HepG2 (cell line): Measurements from ENCODE around the gene RGS19. TPM values are rescaled to one million over a fixed set of nuclear protein-coding genes. Genes with fewer than 3 reads are reported as not detected.

Experiments
- BRF2 ChIP-seq: sonication (generic); formaldehyde crosslinking; IDR thresholded peaks from 2 replicates; pipeline ENCODE4 v1.8.1; 2022; ENCODE audit warnings: mild to moderate bottlenecking, missing genetic modification reagents
- EZH2 ChIP-seq: conservative IDR thresholded peaks from 2 replicates; pipeline ENCODE4 v1.6.1; 2012; ENCODE audit warnings: mild to moderate bottlenecking, low read depth, low read length, moderate library complexity
- HMGXB4 ChIP-seq, 2 experiments: sonication (generic) in 1 of 2; formaldehyde crosslinking in 1 of 2; IDR thresholded peaks; 2 replicates each; pipeline versions ENCODE4 v1.4.0 to v1.6.1; 2018 to 2020; ENCODE audit warnings: missing genetic modification reagents in 2 of 2, borderline replicate concordance in 1 of 2, low read depth in 1 of 2, mild to moderate bottlenecking in 1 of 2, missing biosample characterization in 1 of 2
- KDM6A ChIP-seq: IDR thresholded peaks from 2 replicates; pipeline ENCODE4 v1.6.1; 2016; ENCODE audit warnings: low read depth
- MBD4 ChIP-seq: IDR thresholded peaks from 2 replicates; pipeline ENCODE4 v1.6.1; 2012; ENCODE audit warnings: low read length, inconsistent platforms, borderline replicate concordance
- SP5 ChIP-seq: IDR thresholded peaks from 2 replicates; pipeline ENCODE4 v1.6.1; 2016; ENCODE audit warnings: low read depth, borderline replicate concordance
- TOPORS ChIP-seq: sonication (generic); formaldehyde crosslinking; IDR thresholded peaks from 2 replicates; pipeline ENCODE4 v1.8.0; 2023; ENCODE audit warnings: mild to moderate bottlenecking, missing genetic modification reagents
- ZNF432 ChIP-seq: sonication (generic); formaldehyde crosslinking; IDR thresholded peaks from 2 replicates; pipeline ENCODE4 v1.5.0; 2020; ENCODE audit warnings: missing genetic modification reagents, mild to moderate bottlenecking, borderline replicate concordance
- ZNF709 ChIP-seq: sonication (generic); formaldehyde crosslinking; IDR thresholded peaks from 2 replicates; pipeline ENCODE4 v1.5.0; 2020; ENCODE audit warnings: mild to moderate bottlenecking, missing genetic modification reagents
- ZSCAN9 ChIP-seq: IDR thresholded peaks from 2 replicates; pipeline ENCODE4 v1.6.1; 2016; ENCODE audit warnings: borderline replicate concordance
- polyA plus RNA-seq, 8 experiments: library from polyadenylated mRNA; depleted of rRNA in 3 of 8; stranded (reverse) in 7 of 8; unstranded in 1 of 8; fragments of >200 nt; fragmentation: Illumina TruSeq in 4 of 8; extraction: Trizol in 4 of 8; gene quantifications; 2 replicates each; pipeline versions ENCODE4 v1.2.1 to v1.2.3, GENCODE V29; 2011 to 2016; ENCODE audit warnings: low read depth in 4 of 8, missing spikeins in 1 of 8, mixed read lengths in 1 of 8; ENCODE audit not compliant: insufficient read depth in 1 of 8
- total RNA-seq, 5 experiments: library from RNA; depleted of rRNA; stranded (reverse); fragments of >200 nt; fragmentation: Illumina TruSeq; extraction: Trizol; gene quantifications; 2 replicates each; pipeline ENCODE4 v1.2.3, GENCODE V29; 2016; ENCODE audit warnings: low read depth in 1 of 5
- TF ChIP-seq, protein P1 (sequence below): sonication (generic); formaldehyde crosslinking; IDR thresholded peaks from 2 replicates; pipeline ENCODE4 v1.5.1; 2020; ENCODE audit warnings: mild to moderate bottlenecking, missing genetic modification reagents, borderline replicate concordance
- TF ChIP-seq, protein P2 (sequence below): sonication (generic); formaldehyde crosslinking; IDR thresholded peaks from 2 replicates; pipeline ENCODE4 v1.4.0; 2020; ENCODE audit warnings: missing genetic modification reagents, borderline replicate concordance
- TF ChIP-seq, protein P3 (sequence below): IDR thresholded peaks from 2 replicates; pipeline ENCODE4 v1.6.1; 2016; ENCODE audit warnings: missing compliant biosample characterization, missing genetic modification reagents, borderline replicate concordance

Gene RGS19
- total and polyA plus RNA-seq, 2 of the 13 experiments (the other 11 are each of a cell fraction or from before 2014, with no cell fraction given), result 10.7 to 11.9 TPM

GRCh38 chr20:64041040-64041780 is 38.1 kb downstream of the RGS19 start (continued):
- TF ChIP-seq, protein P1, sequence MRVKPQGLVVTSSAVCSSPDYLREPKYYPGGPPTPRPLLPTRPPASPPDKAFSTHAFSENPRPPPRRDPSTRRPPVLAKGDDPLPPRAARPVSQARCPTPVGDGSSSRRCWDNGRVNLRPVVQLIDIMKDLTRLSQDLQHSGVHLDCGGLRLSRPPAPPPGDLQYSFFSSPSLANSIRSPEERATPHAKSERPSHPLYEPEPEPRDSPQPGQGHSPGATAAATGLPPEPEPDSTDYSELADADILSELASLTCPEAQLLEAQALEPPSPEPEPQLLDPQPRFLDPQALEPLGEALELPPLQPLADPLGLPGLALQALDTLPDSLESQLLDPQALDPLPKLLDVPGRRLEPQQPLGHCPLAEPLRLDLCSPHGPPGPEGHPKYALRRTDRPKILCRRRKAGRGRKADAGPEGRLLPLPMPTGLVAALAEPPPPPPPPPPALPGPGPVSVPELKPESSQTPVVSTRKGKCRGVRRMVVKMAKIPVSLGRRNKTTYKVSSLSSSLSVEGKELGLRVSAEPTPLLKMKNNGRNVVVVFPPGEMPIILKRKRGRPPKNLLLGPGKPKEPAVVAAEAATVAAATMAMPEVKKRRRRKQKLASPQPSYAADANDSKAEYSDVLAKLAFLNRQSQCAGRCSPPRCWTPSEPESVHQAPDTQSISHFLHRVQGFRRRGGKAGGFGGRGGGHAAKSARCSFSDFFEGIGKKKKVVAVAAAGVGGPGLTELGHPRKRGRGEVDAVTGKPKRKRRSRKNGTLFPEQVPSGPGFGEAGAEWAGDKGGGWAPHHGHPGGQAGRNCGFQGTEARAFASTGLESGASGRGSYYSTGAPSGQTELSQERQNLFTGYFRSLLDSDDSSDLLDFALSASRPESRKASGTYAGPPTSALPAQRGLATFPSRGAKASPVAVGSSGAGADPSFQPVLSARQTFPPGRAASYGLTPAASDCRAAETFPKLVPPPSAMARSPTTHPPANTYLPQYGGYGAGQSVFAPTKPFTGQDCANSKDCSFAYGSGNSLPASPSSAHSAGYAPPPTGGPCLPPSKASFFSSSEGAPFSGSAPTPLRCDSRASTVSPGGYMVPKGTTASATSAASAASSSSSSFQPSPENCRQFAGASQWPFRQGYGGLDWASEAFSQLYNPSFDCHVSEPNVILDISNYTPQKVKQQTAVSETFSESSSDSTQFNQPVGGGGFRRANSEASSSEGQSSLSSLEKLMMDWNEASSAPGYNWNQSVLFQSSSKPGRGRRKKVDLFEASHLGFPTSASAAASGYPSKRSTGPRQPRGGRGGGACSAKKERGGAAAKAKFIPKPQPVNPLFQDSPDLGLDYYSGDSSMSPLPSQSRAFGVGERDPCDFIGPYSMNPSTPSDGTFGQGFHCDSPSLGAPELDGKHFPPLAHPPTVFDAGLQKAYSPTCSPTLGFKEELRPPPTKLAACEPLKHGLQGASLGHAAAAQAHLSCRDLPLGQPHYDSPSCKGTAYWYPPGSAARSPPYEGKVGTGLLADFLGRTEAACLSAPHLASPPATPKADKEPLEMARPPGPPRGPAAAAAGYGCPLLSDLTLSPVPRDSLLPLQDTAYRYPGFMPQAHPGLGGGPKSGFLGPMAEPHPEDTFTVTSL (CRISPR knock-in tag), result no peak
- TF ChIP-seq ZNF709 (CRISPR knock-in tag) (0 out of 2 replicates have a peak, but pooled peaks have one; percentile 63), EZH2 (no peak), ZNF432 (CRISPR knock-in tag) (no peak), KDM6A (CRISPR knock-in tag) (no peak; the same call in 1 of the 2 replicates), SP5 (CRISPR knock-in tag) (peak; percentile 19; the same call in 1 of the 2 replicates), HMGXB4 (CRISPR knock-in tag; IDR thresholded peaks at IDR 0.05; ENCODE audit: borderline replicate concordance in 1 of 2, low read depth in 1 of 2) (no peak; a peak in 3 of 4 replicates), BRF2 (CRISPR knock-in tag) (no peak; the same call in 1 of the 2 replicates), TOPORS (no peak; the same call in 1 of the 2 replicates), MBD4 (no peak; the same call in 1 of the 2 replicates), ZSCAN9 (CRISPR knock-in tag) (no peak)
- TF ChIP-seq, protein P2, sequence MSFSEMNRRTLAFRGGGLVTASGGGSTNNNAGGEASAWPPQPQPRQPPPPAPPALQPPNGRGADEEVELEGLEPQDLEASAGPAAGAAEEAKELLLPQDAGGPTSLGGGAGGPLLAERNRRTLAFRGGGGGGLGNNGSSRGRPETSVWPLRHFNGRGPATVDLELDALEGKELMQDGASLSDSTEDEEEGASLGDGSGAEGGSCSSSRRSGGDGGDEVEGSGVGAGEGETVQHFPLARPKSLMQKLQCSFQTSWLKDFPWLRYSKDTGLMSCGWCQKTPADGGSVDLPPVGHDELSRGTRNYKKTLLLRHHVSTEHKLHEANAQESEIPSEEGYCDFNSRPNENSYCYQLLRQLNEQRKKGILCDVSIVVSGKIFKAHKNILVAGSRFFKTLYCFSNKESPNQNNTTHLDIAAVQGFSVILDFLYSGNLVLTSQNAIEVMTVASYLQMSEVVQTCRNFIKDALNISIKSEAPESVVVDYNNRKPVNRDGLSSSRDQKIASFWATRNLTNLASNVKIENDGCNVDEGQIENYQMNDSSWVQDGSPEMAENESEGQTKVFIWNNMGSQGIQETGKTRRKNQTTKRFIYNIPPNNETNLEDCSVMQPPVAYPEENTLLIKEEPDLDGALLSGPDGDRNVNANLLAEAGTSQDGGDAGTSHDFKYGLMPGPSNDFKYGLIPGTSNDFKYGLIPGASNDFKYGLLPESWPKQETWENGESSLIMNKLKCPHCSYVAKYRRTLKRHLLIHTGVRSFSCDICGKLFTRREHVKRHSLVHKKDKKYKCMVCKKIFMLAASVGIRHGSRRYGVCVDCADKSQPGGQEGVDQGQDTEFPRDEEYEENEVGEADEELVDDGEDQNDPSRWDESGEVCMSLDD (CRISPR knock-in tag), result peak; percentile 42; the same call in 1 of the 2 replicates
- TF ChIP-seq, protein P3, sequence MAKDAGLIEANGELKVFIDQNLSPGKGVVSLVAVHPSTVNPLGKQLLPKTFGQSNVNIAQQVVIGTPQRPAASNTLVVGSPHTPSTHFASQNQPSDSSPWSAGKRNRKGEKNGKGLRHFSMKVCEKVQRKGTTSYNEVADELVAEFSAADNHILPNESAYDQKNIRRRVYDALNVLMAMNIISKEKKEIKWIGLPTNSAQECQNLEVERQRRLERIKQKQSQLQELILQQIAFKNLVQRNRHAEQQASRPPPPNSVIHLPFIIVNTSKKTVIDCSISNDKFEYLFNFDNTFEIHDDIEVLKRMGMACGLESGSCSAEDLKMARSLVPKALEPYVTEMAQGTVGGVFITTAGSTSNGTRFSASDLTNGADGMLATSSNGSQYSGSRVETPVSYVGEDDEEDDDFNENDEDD (CRISPR knock-in tag), result peak; percentile 76
